OCI-LY7 (cell line): ENCODE results near the gene GJC2. TPM values are rescaled to one million over a fixed set of nuclear protein-coding genes. Genes with fewer than 3 reads are reported as not detected.

Experiments used
- BruUV-seq: library from RNA; stranded (reverse); fragments of 400-500 nt; replicated peaks from 2 replicates; lab custom pipeline; 2021; lab: Mats Ljungman, UMichigan
- CTCF ChIA-PET: fragments of 300-600 bp; sonication (Branson Sonifier 250); formaldehyde crosslinking; loops from one replicate; lab custom pipeline; 2022; ENCODE audit warnings: antibody characterized with exemption; ENCODE audit not compliant: unreplicated experiment; lab: Charles Lee
- POLR2A ChIA-PET: fragments of 300-600 bp; sonication (Branson Sonifier 250); formaldehyde crosslinking; loops from one replicate; lab custom pipeline; 2022; ENCODE audit warnings: antibody characterized with exemption; lab: Charles Lee
- DNase-seq: peaks from one replicate; pipeline ENCODE4 v3.0.0-alpha.2; 2015; ENCODE audit warnings: low spot score
- H2AFZ ChIP-seq: fragments of 200-600 bp; sonication (generic), shearing (Covaris generic); 2 replicates; pipeline ENCODE4 v1.6.1; 2014; ENCODE audit warnings: mild to moderate bottlenecking, antibody characterized with exemption, low read length, moderate library complexity
- H3K27ac ChIP-seq: fragments of 200-600 bp; sonication (generic); 2 replicates; pipeline ENCODE4 v1.5.1; 2014; ENCODE audit warnings: mixed run types, low read depth, mild to moderate bottlenecking, moderate library complexity, low read length, inconsistent platforms; ENCODE audit not compliant: poor library complexity, severe bottlenecking
- H3K36me3 ChIP-seq: fragments of 200-600 bp; sonication (generic); 2 replicates; pipeline ENCODE4 v1.6.1; 2014; ENCODE audit warnings: mild to moderate bottlenecking, antibody characterized with exemption, low read length, moderate library complexity, mixed read lengths; ENCODE audit not compliant: insufficient read depth
- H3K4me1 ChIP-seq: fragments of 200-600 bp; sonication (generic); 2 replicates; pipeline ENCODE4 v1.5.1; 2014; ENCODE audit warnings: mild to moderate bottlenecking, low read length; ENCODE audit not compliant: insufficient read depth, poor library complexity, severe bottlenecking
- H3K4me2 ChIP-seq: fragments of 200-600 bp; sonication (generic); 2 replicates; pipeline ENCODE4 v1.6.1; 2014; ENCODE audit warnings: mild to moderate bottlenecking, low read length
- H3K4me3 ChIP-seq: fragments of 200-600 bp; sonication (generic); 2 replicates; pipeline ENCODE4 v1.5.1; 2014; ENCODE audit warnings: mild to moderate bottlenecking, low read depth, low read length; ENCODE audit not compliant: poor library complexity, severe bottlenecking
- H3K79me2 ChIP-seq: fragments of 200-600 bp; sonication (generic); 2 replicates; pipeline ENCODE4 v1.6.1; 2016; ENCODE audit warnings: low read depth, mild to moderate bottlenecking, low read length, moderate library complexity, mixed read lengths; ENCODE audit not compliant: insufficient read depth
- H3K9me2 ChIP-seq: fragments of 200-600 bp; sonication (generic); 2 replicates; pipeline ENCODE4 v1.6.1; 2016; ENCODE audit warnings: mild to moderate bottlenecking, low read length, mixed read lengths; ENCODE audit not compliant: insufficient read depth
- H3K9me3 ChIP-seq: fragments of 200-600 bp; sonication (generic); 2 replicates; pipeline ENCODE4 v1.6.1; 2014; ENCODE audit warnings: mild to moderate bottlenecking, mixed run types, low read length, mixed read lengths
- H4K20me1 ChIP-seq: fragments of 200-600 bp; sonication (generic); 2 replicates; pipeline ENCODE4 v1.6.1; 2014; ENCODE audit warnings: mild to moderate bottlenecking, antibody characterized with exemption, low read length, moderate library complexity, mixed read lengths; ENCODE audit not compliant: insufficient read depth
- CTCF ChIP-seq: fragments of 200-600 bp; sonication (generic); conservative IDR thresholded peaks from 2 replicates; pipeline ENCODE4 v1.5.1; 2014; ENCODE audit warnings: mild to moderate bottlenecking, antibody characterized with exemption, low read length, moderate library complexity, mixed read lengths
- EZH2phosphoT487 ChIP-seq: fragments of 200-600 bp; sonication (generic); IDR thresholded peaks from 2 replicates; pipeline ENCODE4 v1.6.1; 2018; ENCODE audit warnings: low read depth, borderline replicate concordance, mild to moderate bottlenecking, mixed run types, antibody characterized with exemption, low read length, moderate library complexity, mixed read lengths
- intact Hi-C: fragments of 100-400 bp; cut with micrococcal nuclease; formaldehyde crosslinking; loops from one replicate; pipeline ENCODE4 v1.10.0; 2022; ENCODE audit not compliant: unreplicated experiment
- total RNA-seq, 2 experiments: library from RNA; depleted of rRNA in 1 of 2; stranded (reverse); fragments of >200 nt in 1 of 2; shearing (Covaris generic) in 1 of 2; gene quantifications; 2 replicates each; pipeline ENCODE4 v1.2.3, GENCODE V29; 2014 to 2022

The GJC2 gene
- total RNA-seq, 2 experiments from 2014 or later = 0.22 to 0.80 TPM

GRCh38 chr1:228102791-228103620, 46.7 kb upstream of the GJC2 start, which contains the start of gene C1orf35:
TSS of gene C1orf35 (minus strand) at chr1:228103325. CDS start at chr1:228103227, 98 bp downstream.
- H3K4me3 ChIP-seq = peak within 1 kb of the TSS; percentile 81
- peak within 1 kb of the TSS; percentile 74 for H3K4me2 ChIP-seq
- peaks cover 25% of the 10 kb centered on the region for H3K4me1 ChIP-seq
- TSS peak; percentile 76 for BruUV-seq
- no peaks in the 10 kb centered on the region for H3K79me2 ChIP-seq
- intact Hi-C loops = loop anchor here (1.0 kb wide), 3 partner anchors 19 to 104 kb away; no protein-coding TSS in a partner anchor
- CTCF ChIA-PET = no interaction called here
- TF ChIP-seq EZH2phosphoT487 (no peak), CTCF (no peak)
- peak within 1 kb of the TSS; percentile 45 for H3K27ac ChIP-seq
- H2AFZ ChIP-seq = peak within 1 kb of the TSS; percentile 61; the same call in 1 of the 2 replicates
- POLR2A ChIA-PET = interaction anchor here (1.2 kb wide), 1 partner anchor 11 kb away, joined by 3 read pairs; no protein-coding TSS in a partner anchor
- DNase-seq = peak; percentile 96
- H4K20me1 ChIP-seq = no peaks in the 10 kb centered on the region; the same call in 1 of the 2 replicates
- H3K36me3 ChIP-seq = peaks cover 45% of the 10 kb centered on the region
- H3K9me3 ChIP-seq = no peaks in the 10 kb centered on the region
- H3K9me2 ChIP-seq = no peaks in the 10 kb centered on the region

GRCh38 chr1:228104526-228105269, 45.0 kb upstream of the GJC2 start:
- no peak for DNase-seq
- Histone ChIP-seq H3K9me3 (no peaks in the 10 kb centered on the region), H3K4me2 (peak overlapping the region; percentile 74), H4K20me1 (no peaks in the 10 kb centered on the region; the same call in 1 of the 2 replicates), H3K4me3 (no peak overlapping the region), H3K79me2 (peaks cover 8% of the 10 kb centered on the region), H3K27ac (no peak overlapping the region), H3K4me1 (peaks cover 31% of the 10 kb centered on the region), H2AFZ (no peak overlapping the region), H3K36me3 (peaks cover 28% of the 10 kb centered on the region), H3K9me2 (no peaks in the 10 kb centered on the region)
- TF ChIP-seq EZH2phosphoT487 (no peak), CTCF (no peak)
- ChIA-PET POLR2A (interaction anchor here (1.2 kb wide), 1 partner anchor 10 kb away, joined by 3 read pairs; no protein-coding TSS in a partner anchor), CTCF (no interaction called here)
- no TSS peak for BruUV-seq
- intact Hi-C loops = no loop called here
